ENCODE data around the gene ADGRG6.

The ADGRG6 gene

DNA sequence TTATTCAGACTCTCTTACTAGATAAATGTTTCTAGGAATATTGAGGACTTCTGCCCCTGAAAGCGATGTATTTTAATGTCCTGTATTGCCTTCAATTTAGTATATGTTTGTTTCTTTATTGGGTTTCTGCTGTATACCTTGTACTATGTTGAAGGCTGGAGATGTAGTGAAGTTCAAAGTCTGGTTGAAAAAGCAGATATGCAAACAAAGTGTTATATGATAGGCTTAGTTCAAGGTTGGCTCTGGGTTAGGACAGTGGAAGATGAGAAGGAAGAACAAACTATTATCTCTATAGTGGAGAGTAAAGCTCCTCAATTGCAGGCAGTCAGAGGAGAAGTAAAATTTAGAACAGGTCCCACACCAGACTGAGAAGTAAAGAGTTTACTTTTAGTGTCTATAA lies 36.3 kb upstream of the ADGRG6 start:
- TF ChIP-seq, protein P1, sequence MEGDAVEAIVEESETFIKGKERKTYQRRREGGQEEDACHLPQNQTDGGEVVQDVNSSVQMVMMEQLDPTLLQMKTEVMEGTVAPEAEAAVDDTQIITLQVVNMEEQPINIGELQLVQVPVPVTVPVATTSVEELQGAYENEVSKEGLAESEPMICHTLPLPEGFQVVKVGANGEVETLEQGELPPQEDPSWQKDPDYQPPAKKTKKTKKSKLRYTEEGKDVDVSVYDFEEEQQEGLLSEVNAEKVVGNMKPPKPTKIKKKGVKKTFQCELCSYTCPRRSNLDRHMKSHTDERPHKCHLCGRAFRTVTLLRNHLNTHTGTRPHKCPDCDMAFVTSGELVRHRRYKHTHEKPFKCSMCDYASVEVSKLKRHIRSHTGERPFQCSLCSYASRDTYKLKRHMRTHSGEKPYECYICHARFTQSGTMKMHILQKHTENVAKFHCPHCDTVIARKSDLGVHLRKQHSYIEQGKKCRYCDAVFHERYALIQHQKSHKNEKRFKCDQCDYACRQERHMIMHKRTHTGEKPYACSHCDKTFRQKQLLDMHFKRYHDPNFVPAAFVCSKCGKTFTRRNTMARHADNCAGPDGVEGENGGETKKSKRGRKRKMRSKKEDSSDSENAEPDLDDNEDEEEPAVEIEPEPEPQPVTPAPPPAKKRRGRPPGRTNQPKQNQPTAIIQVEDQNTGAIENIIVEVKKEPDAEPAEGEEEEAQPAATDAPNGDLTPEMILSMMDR (conservative IDR thresholded peaks at IDR 0.05; ENCODE audit: low read depth, low read length) = no peak
- no peak for DNase-seq (ENCODE audit: low read depth)
- H3K4me3 ChIP-seq (ENCODE audit: low read length) = no peak overlapping the region

DNA sequence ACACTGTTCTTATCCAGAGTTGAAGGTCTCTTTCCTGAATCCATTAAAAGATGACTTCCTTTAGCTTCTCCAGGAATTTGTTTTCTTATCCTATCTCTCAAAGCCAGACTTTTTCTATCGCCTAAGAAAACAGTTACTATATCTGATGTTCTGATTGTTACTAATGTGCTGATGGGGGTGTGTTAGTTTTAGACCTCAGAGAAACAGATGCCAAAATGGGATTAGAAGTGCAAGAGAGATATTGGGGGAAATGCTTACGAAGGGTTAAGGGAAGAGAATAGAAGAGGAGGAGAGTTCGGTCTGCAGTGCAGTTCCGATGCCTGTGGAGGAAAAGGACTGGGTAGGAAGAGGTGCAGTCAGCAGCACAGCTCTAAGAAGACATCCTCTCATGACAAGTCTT lies 35.7 kb upstream of the ADGRG6 start:
- TF ChIP-seq, protein P1 (conservative IDR thresholded peaks at IDR 0.05; ENCODE audit: low read depth, low read length) = no peak
- no peak overlapping the region for H3K4me3 ChIP-seq (ENCODE audit: low read length)
- no peak for DNase-seq (ENCODE audit: low read depth)

DNA sequence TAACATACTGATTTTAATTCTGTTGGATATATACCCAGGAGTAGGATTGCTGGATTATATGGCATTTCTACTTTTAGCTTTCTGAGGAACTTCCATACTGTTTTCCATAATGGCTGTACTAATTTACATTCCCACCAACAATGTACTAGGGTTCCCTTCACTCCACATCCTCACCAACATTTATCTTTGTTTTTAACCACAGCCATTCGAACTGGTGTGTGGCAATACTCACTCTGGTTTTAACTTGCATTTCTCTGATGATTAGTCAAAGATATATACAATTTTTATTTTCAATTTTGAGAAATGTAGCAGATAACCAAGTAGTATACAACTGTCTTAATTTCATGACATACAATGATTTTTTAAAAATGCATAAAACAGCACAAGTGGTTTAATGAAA lies 30.3 kb upstream of the ADGRG6 start:
- DNase-seq (ENCODE audit: low read depth) = no peak
- TF ChIP-seq, protein P1 (conservative IDR thresholded peaks at IDR 0.05; ENCODE audit: low read depth, low read length) = no peak
- no peak overlapping the region for H3K4me3 ChIP-seq (ENCODE audit: low read length)

DNA sequence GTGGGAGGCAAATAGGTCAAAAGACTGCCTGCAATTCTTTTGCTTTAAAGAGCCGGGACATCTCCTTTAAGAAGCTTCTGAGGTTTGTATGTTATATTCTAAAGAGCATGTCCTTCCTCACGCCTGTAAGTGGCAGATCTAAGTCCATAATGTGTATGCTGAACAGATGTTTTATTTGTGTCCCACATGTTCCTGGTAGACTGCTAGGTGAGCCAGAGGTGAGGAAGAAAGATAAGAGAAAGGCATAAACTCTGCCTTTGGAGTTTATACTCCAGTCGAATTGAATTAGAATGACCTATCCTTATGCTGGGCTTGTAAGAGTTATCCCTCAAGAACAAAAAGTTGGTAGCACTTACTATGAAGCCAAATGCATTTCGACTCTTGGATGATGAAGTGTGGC lies 27.2 kb upstream of the ADGRG6 start:
- TF ChIP-seq, protein P1 (conservative IDR thresholded peaks at IDR 0.05; ENCODE audit: low read depth, low read length) = no peak
- no peak overlapping the region for H3K4me3 ChIP-seq (ENCODE audit: low read length)
- DNase-seq (ENCODE audit: low read depth) = no peak

DNA sequence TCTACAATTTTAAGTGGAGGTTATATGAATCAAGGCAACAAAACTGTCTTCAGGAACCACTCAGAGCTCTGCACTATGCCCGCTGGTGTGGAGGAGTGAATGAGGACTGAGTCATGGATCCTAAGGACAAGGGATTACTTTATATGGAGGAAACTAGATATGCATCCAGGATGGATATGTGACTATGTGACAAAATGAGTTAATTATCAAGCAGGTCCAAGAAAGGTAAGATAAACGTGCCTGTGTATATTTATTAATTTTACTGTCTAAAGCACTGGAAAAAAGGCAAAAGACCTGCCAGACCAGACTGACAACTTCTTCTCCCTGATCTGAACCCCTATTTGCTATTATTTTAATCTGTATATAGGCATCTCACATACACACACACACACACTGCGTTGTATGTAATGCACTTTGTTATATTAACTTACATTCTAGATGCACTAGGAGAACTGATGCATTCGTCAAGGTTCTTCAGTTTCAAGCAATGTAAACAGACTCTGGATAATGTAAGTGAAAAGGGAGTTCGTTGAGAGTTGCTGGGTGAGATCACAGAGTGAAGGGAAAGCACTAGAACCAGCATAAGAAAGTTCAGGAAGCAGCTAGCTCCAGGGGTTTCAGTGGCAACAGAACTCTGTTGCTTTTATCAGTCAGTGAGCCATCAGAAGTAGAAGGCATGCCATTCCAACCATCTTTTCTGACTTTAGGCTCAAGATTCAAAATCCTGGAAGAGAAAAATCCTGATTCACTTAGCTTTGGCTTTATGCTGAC lies 26.4 kb upstream of the ADGRG6 start:
- DNase-seq (ENCODE audit: low read depth) = no peak
- TF ChIP-seq, protein P1 (conservative IDR thresholded peaks at IDR 0.05; ENCODE audit: low read depth, low read length) = no peak
- no peak overlapping the region for H3K4me3 ChIP-seq (ENCODE audit: low read length)

DNA sequence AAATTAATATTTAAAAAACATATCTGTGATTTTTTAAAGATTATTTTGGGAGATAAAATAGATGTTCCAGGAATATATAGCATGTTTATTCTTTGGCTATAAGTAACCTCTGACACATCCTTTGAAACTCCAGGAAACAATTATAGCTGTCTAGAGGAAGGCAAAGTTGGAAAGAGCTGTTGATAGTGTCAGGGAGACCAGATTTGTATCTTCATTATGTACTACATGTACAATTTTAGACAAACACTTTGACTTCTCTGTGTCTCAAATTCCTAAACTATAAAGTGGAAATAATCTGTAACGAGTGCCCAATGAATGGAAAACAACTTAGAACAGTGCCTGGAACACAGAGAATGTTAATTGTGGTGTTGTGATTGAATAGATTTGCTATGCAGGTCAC lies 25.6 kb upstream of the ADGRG6 start:
- H3K4me3 ChIP-seq (ENCODE audit: low read length) = no peak overlapping the region
- no peak for DNase-seq (ENCODE audit: low read depth)
- TF ChIP-seq, protein P1 (conservative IDR thresholded peaks at IDR 0.05; ENCODE audit: low read depth, low read length) = no peak
